Neural progenitor cell (in vitro differentiated cells): ENCODE results near the gene TLK2. TPM values are rescaled to one million over a fixed set of nuclear protein-coding genes. Genes with fewer than 3 reads are reported as not detected.

Source experiments
- DNase-seq: peaks from one replicate; pipeline ENCODE4 v3.0.0-alpha.2; 2016; ENCODE audit warnings: low spot score
- H2AFZ ChIP-seq: fragments of 200-600 bp; sonication (generic); replicated peaks from 2 replicates; pipeline ENCODE4 v1.6.1; 2016; ENCODE audit warnings: antibody characterized with exemption
- H3F3A ChIP-seq: fragments of 200-600 bp; sonication (generic); 2 replicates; pipeline ENCODE4 v1.6.1; 2016; ENCODE audit warnings: antibody characterized with exemption, low read depth
- H3K27ac ChIP-seq: fragments of 200-600 bp; sonication (generic); 2 replicates; pipeline ENCODE4 v1.5.1; 2016; ENCODE audit warnings: mild to moderate bottlenecking
- H3K27me3 ChIP-seq: fragments of 200-600 bp; sonication (generic); 2 replicates; pipeline ENCODE4 v1.6.1; 2016; ENCODE audit warnings: mild to moderate bottlenecking, moderate library complexity
- H3K36me3 ChIP-seq: fragments of 200-600 bp; sonication (generic); 2 replicates; pipeline ENCODE4 v1.5.1; 2016
- H3K4me1 ChIP-seq: fragments of 200-600 bp; sonication (generic); 2 replicates; pipeline ENCODE4 v1.6.1; 2016; ENCODE audit warnings: mixed run types
- H3K4me2 ChIP-seq: fragments of 200-600 bp; sonication (generic); 2 replicates; pipeline ENCODE4 v1.6.1; 2016
- H3K4me3 ChIP-seq: fragments of 200-600 bp; sonication (generic); 2 replicates; pipeline ENCODE4 v1.5.1; 2016
- H3K79me2 ChIP-seq: fragments of 200-600 bp; sonication (generic); 2 replicates; pipeline ENCODE4 v1.6.1; 2016; ENCODE audit warnings: low read depth
- H3K9ac ChIP-seq: fragments of 200-600 bp; sonication (generic); 2 replicates; pipeline ENCODE4 v1.6.1; 2016
- H3K9me3 ChIP-seq: fragments of 200-600 bp; sonication (generic); 2 replicates; pipeline ENCODE4 v1.5.1; 2016; ENCODE audit warnings: low read depth
- H4K20me1 ChIP-seq: fragments of 200-600 bp; sonication (generic); 2 replicates; pipeline ENCODE4 v1.6.1; 2016; ENCODE audit warnings: low read depth
- H3K27ac Mint-ChIP-seq: 3 replicates; pipeline ENCODE4 v1.8.0; 2021; ENCODE audit warnings: mixed read lengths
- H3K27me3 Mint-ChIP-seq: 2 replicates; pipeline ENCODE4 v1.8.0; 2022; ENCODE audit warnings: low read depth, mild to moderate bottlenecking, inconsistent platforms, moderate library complexity, mixed read lengths; ENCODE audit not compliant: insufficient read depth
- H3K36me3 Mint-ChIP-seq: 3 replicates; pipeline ENCODE4 v1.8.0; 2021; ENCODE audit warnings: mixed read lengths
- H3K4me1 Mint-ChIP-seq: 3 replicates; pipeline ENCODE4 v1.8.0; 2021; ENCODE audit warnings: mixed read lengths
- H3K4me3 Mint-ChIP-seq: 3 replicates; pipeline ENCODE4 v1.8.0; 2021; ENCODE audit warnings: mild to moderate bottlenecking, moderate library complexity, mixed read lengths
- H3K9me3 Mint-ChIP-seq: 3 replicates; pipeline ENCODE4 v1.8.0; 2020; ENCODE audit warnings: mixed read lengths
- CTCF ChIP-seq: fragments of 200-600 bp; sonication (generic); IDR thresholded peaks from 2 replicates; pipeline ENCODE4 v1.5.1; 2017; ENCODE audit warnings: antibody characterized with exemption, mild to moderate bottlenecking
- EZH2 ChIP-seq: fragments of 200-600 bp; sonication (generic); IDR thresholded peaks from 2 replicates; pipeline ENCODE4 v1.6.1; 2017; ENCODE audit warnings: antibody characterized with exemption, mild to moderate bottlenecking, moderate library complexity
- EZH2phosphoT487 ChIP-seq: fragments of 200-600 bp; sonication (generic); IDR thresholded peaks from 2 replicates; pipeline ENCODE4 v1.6.1; 2017; ENCODE audit warnings: antibody characterized with exemption
- total RNA-seq: library from RNA; depleted of rRNA; stranded (reverse); fragments of >200 nt; gene quantifications from 2 replicates; pipeline ENCODE4 v1.2.3, GENCODE V29; 2015; ENCODE audit warnings: low replicate concordance

The TLK2 gene
- total RNA-seq, 1 donor from 2014 or later: 89.9 TPM

GRCh38 chr17:62656446-62656845 is 177.8 kb downstream of the TLK2 start:
- H3K9ac ChIP-seq: no peak overlapping the region
- H3K27ac ChIP-seq: no peak overlapping the region
- H3K4me1 Mint-ChIP-seq: peaks cover 58% of the 10 kb centered on the region
- peaks cover 9% of the 10 kb centered on the region for H3K27me3 ChIP-seq
- H4K20me1 ChIP-seq: peaks cover 14% of the 10 kb centered on the region
- H3K27ac Mint-ChIP-seq: no peak overlapping the region
- H3K4me1 ChIP-seq: peaks cover 43% of the 10 kb centered on the region
- H3K9me3 Mint-ChIP-seq: peaks cover 15% of the 10 kb centered on the region
- H3K4me3 ChIP-seq: no peak overlapping the region
- H3K4me2 ChIP-seq: no peak overlapping the region
- TF ChIP-seq CTCF: no peak
- TF ChIP-seq EZH2phosphoT487: no peak
- TF ChIP-seq EZH2: no peak
- H3K36me3 ChIP-seq: no peaks in the 10 kb centered on the region
- no peak overlapping the region for H2AFZ ChIP-seq
- H3F3A ChIP-seq: peaks cover 45% of the 10 kb centered on the region
- H3K36me3 Mint-ChIP-seq: peaks cover 18% of the 10 kb centered on the region
- H3K9me3 ChIP-seq: peaks cover 4% of the 10 kb centered on the region
- peaks cover 2% of the 10 kb centered on the region for H3K27me3 Mint-ChIP-seq
- no peak for DNase-seq
- H3K79me2 ChIP-seq: no peaks in the 10 kb centered on the region
- no peak overlapping the region for H3K4me3 Mint-ChIP-seq

- TF ChIP-seq EZH2phosphoT487: no peak
- no peak for TF ChIP-seq EZH2
- no peak for TF ChIP-seq CTCF
- Histone ChIP-seq H4K20me1 (peaks cover 14% of the 10 kb centered on the region), H3K4me2 (peak overlapping the region; percentile 60), H3F3A (peaks cover 37% of the 10 kb centered on the region), H3K27ac (peak overlapping the region; percentile 77), H3K27me3 (peaks cover 1% of the 10 kb centered on the region), H3K4me1 (peaks cover 37% of the 10 kb centered on the region), H3K9me3 (peaks cover 4% of the 10 kb centered on the region), H3K79me2 (no peaks in the 10 kb centered on the region), H3K4me3 (no peak overlapping the region), H3K9ac (no peak overlapping the region), H2AFZ (no peak overlapping the region), H3K36me3 (no peaks in the 10 kb centered on the region)
- DNase-seq: no peak
- Mint-ChIP-seq H3K9me3 (peaks cover 17% of the 10 kb centered on the region), H3K4me3 (no peak overlapping the region), H3K27ac (peak overlapping the region; percentile 59), H3K27me3 (peaks cover 2% of the 10 kb centered on the region), H3K36me3 (peaks cover 20% of the 10 kb centered on the region), H3K4me1 (peaks cover 51% of the 10 kb centered on the region)
These were observed 178.6 kb downstream of the TLK2 start for GRCh38 chr17:62657145-62657665.

- no peaks in the 10 kb centered on the region for H3K36me3 ChIP-seq
- Mint-ChIP-seq H3K4me3 (no peak overlapping the region), H3K36me3 (peaks cover 22% of the 10 kb centered on the region), H3K27me3 (peaks cover 2% of the 10 kb centered on the region), H3K4me1 (peaks cover 48% of the 10 kb centered on the region), H3K27ac (peak overlapping the region; percentile 99), H3K9me3 (peaks cover 17% of the 10 kb centered on the region)
- no peak overlapping the region for H3K9ac ChIP-seq
- peaks cover 4% of the 10 kb centered on the region for H3K9me3 ChIP-seq
- peak; percentile 32 for DNase-seq
- H3K4me3 ChIP-seq: no peak overlapping the region
- H2AFZ ChIP-seq: no peak overlapping the region
- H3K4me2 ChIP-seq: peak overlapping the region; percentile 60
- TF ChIP-seq EZH2phosphoT487 (no peak), EZH2 (no peak), CTCF (no peak)
- peaks cover 35% of the 10 kb centered on the region for H3K4me1 ChIP-seq
- peaks cover 35% of the 10 kb centered on the region for H3F3A ChIP-seq
- peak overlapping the region; percentile 77 for H3K27ac ChIP-seq
- no peaks in the 10 kb centered on the region for H3K79me2 ChIP-seq
- no peaks in the 10 kb centered on the region for H3K27me3 ChIP-seq
- peaks cover 14% of the 10 kb centered on the region for H4K20me1 ChIP-seq
These were observed 179.1 kb downstream of the TLK2 start for GRCh38 chr17:62657690-62658089.
